T1000 (cell line): ENCODE measurements around the gene ACSM2B.
"Not testable (repeated sequence)": the region's sequence is repeated elsewhere in the genome, so short reads cannot be mapped to it uniquely, and the experiment has no call there.

Experiments
- DNase-seq: peaks from one replicate; lab custom pipeline; 2025; ENCODE audit warnings: mixed read lengths; lab: John Stamatoyannopoulos, UW

ACSM2B gene

GRCh38 chr16:20595694-20596093 lies 19.5 kb upstream of the ACSM2B start:
- not testable (repeated sequence) for DNase-seq

- not testable (repeated sequence) for DNase-seq
Measured at GRCh38 chr16:20595068-20595467, 18.9 kb upstream of the ACSM2B start.

GRCh38 chr16:20592780-20593179 lies 16.6 kb upstream of the ACSM2B start:
- not testable (repeated sequence) for DNase-seq

GRCh38 chr16:20589486-20589885 lies 13.3 kb upstream of the ACSM2B start:
- DNase-seq = not testable (repeated sequence)

GRCh38 chr16:20587645-20588074 lies 11.5 kb upstream of the ACSM2B start:
- DNase-seq = not testable (repeated sequence)

- not testable (repeated sequence) for DNase-seq
Measured at GRCh38 chr16:20586716-20587115, 10.5 kb upstream of the ACSM2B start.

GRCh38 chr16:20586112-20586511 lies 9.9 kb upstream of the ACSM2B start:
- DNase-seq = not testable (repeated sequence)

- not testable (repeated sequence) for DNase-seq
Measured at GRCh38 chr16:20580487-20581259, 4.5 kb upstream of the ACSM2B start.

GRCh38 chr16:20578091-20578490 lies 1.9 kb upstream of the ACSM2B start:
- DNase-seq = not testable (repeated sequence)

- not testable (repeated sequence) for DNase-seq
Measured at GRCh38 chr16:20569117-20569651, 7.0 kb downstream of the ACSM2B start.

- no peak for DNase-seq
Measured at GRCh38 chr16:20568404-20568803, 7.8 kb downstream of the ACSM2B start.

- no peak for DNase-seq
Measured at GRCh38 chr16:20566864-20567263, 9.3 kb downstream of the ACSM2B start.

GRCh38 chr16:20565334-20565733 lies 10.8 kb downstream of the ACSM2B start:
- not testable (repeated sequence) for DNase-seq

GRCh38 chr16:20564218-20564617 lies 11.9 kb downstream of the ACSM2B start:
- not testable (repeated sequence) for DNase-seq

GRCh38 chr16:20555628-20556027 lies 20.5 kb downstream of the ACSM2B start:
- not testable (repeated sequence) for DNase-seq

GRCh38 chr16:20554689-20555088 lies 21.5 kb downstream of the ACSM2B start:
- DNase-seq = not testable (repeated sequence)

- DNase-seq = not testable (repeated sequence)
Measured at GRCh38 chr16:20553493-20553892, 22.7 kb downstream of the ACSM2B start.

GRCh38 chr16:20546951-20547350 lies 29.2 kb downstream of the ACSM2B start:
- DNase-seq = not testable (repeated sequence)

- not testable (repeated sequence) for DNase-seq
Measured at GRCh38 chr16:20546278-20546853, 29.8 kb downstream of the ACSM2B start.

GRCh38 chr16:20540603-20541316 lies 35.4 kb downstream of the ACSM2B start:
- not testable (repeated sequence) for DNase-seq

- no peak for DNase-seq
Measured at GRCh38 chr16:20538687-20539086, 37.5 kb downstream of the ACSM2B start.

- DNase-seq = no peak
Measured at GRCh38 chr16:20538181-20538580, 38.0 kb downstream of the ACSM2B start.
